ENCODE results near the gene HDAC4.

HDAC4 gene

DNA sequence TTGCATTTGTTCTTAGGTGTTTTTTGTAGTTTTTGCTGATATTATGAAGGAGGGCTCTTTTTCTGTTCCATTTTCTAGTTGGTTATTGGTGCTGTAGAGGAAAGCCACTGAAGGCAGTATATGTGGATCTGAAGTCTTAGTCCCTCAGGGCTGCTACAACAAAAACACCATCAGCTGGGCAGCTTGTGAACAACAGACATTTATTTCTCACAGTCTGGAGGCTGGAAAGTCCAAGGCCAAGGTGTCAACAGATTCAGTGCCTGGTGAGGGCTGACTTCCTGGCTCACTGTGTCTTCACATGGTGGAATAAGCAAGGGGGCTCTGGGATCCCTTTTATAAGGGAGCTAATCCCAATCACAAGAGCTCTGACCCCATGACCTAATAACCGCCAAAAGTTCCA is 31.4 kb upstream of the HDAC4 start:
- Histone ChIP-seq H3K4me3 (ENCODE audit: low read depth in 1 of 2, low read length in 1 of 2) (no peak overlapping the region), H3K27me3 (no peaks in the 10 kb centered on the region), H3K27ac (no peak overlapping the region), H3K36me3 (no peaks in the 10 kb centered on the region), H3K4me1 (ENCODE audit: control insufficient read depth in 1 of 2, insufficient read depth in 1 of 2, low read depth in 1 of 2, low read length in 1 of 2) (peaks cover 14% of the 10 kb centered on the region in 2 experiments), H3K9me3 (no peaks in the 10 kb centered on the region)
- TF ChIP-seq, protein P1, sequence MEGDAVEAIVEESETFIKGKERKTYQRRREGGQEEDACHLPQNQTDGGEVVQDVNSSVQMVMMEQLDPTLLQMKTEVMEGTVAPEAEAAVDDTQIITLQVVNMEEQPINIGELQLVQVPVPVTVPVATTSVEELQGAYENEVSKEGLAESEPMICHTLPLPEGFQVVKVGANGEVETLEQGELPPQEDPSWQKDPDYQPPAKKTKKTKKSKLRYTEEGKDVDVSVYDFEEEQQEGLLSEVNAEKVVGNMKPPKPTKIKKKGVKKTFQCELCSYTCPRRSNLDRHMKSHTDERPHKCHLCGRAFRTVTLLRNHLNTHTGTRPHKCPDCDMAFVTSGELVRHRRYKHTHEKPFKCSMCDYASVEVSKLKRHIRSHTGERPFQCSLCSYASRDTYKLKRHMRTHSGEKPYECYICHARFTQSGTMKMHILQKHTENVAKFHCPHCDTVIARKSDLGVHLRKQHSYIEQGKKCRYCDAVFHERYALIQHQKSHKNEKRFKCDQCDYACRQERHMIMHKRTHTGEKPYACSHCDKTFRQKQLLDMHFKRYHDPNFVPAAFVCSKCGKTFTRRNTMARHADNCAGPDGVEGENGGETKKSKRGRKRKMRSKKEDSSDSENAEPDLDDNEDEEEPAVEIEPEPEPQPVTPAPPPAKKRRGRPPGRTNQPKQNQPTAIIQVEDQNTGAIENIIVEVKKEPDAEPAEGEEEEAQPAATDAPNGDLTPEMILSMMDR (IDR thresholded peaks at IDR 0.05) = no peak

DNA sequence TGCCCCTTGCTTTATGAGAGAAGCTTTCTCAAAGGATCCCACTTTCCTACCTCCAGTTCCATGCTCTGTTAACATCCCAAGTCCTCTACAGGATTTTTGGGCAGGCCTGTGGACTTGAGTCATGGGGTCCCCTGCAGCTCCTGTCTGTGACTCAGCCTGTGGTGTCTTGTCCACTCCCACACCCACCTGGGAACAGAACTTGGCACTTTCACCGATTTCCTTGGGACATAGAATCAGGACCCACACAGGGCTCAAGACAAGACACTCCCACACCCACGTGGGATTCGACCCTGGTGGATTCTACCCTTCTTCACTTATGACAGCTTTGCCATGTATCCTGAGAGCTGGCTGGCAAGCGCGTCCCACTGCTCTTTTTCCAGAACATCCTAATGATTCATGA is 30.7 kb upstream of the HDAC4 start:
- TF ChIP-seq, protein P1 (IDR thresholded peaks at IDR 0.05) = no peak
- Histone ChIP-seq H3K36me3 (no peaks in the 10 kb centered on the region), H3K4me1 (ENCODE audit: control insufficient read depth in 1 of 2, insufficient read depth in 1 of 2, low read depth in 1 of 2, low read length in 1 of 2) (peaks cover 7% of the 10 kb centered on the region in 2 experiments), H3K27ac (no peak overlapping the region), H3K9me3 (no peaks in the 10 kb centered on the region), H3K27me3 (no peaks in the 10 kb centered on the region), H3K4me3 (ENCODE audit: low read depth in 1 of 2, low read length in 1 of 2) (no peak overlapping the region)

DNA sequence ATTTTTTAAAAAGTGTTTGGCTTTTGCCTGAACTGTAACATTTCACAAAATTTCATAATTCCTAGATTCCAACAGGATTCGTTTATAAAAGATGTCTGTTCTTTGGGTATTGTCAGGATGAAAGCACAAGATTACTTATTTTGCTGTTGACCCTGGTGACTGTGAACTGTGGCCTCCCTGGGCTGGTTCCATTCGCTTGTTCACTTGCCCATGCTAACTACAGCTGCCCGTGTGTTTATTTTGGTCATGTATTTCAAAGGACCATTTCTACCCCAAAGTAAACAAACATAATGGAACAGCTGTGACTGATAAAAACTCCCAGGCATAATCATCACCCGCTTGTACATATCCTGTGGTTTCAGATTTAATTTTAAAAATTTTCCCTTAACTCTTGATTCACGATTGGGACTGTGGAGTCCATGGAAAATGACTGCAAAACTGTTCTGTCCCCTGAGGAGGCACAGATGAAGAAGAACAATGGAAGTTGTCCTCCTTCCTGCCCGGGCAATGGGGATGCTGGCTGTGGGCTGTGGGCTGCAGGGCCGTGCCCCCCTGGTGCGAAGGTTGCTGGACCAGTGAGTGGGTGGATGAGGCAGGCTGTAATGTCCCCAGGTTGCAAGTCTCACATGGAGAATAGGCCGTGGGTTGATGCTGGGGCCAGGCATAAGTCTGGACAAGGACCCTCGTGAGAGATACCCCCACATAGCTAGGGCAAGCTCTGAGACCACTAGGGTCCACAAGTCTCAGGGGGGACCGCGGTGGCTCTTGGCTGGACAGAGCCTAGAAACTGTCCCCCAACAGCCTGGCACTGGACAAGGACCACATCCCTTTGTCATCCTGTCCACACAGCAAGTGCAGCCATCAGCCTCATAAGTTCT is 28.9 kb upstream of the HDAC4 start:
- no peaks in the 10 kb centered on the region for H3K36me3 ChIP-seq
- H3K27ac ChIP-seq = no peak overlapping the region
- TF ChIP-seq, protein P1 (IDR thresholded peaks at IDR 0.05) = no peak
- H3K4me3 ChIP-seq (ENCODE audit: low read depth in 1 of 2, low read length in 1 of 2) = no peak overlapping the region
- H3K9me3 ChIP-seq = no peaks in the 10 kb centered on the region
- no peaks in the 10 kb centered on the region for H3K4me1 ChIP-seq (ENCODE audit: control insufficient read depth in 1 of 2, insufficient read depth in 1 of 2, low read depth in 1 of 2, low read length in 1 of 2)
- H3K27me3 ChIP-seq = no peaks in the 10 kb centered on the region

DNA sequence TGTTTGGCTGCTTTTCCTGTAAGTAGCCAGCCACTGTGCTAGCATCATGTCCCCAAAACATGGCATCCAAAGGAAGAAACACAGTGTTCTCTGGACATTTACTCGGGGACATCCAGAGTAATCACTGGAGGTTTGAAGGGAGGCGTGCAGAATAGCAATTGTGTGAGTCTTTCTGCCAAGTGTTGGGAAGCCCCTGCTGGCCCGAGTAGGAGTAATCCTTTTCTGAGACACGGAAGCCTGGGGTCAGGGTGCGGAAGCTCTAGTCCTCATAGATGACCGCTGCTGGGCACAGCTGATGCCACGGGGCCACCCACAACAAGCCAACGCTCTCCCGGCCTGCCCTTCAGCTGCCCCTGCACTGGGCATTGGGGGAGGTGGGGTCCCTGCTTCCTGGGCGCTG is 24.8 kb upstream of the HDAC4 start:
- TF ChIP-seq, protein P1 (IDR thresholded peaks at IDR 0.05) = no peak
- Histone ChIP-seq H3K4me3 (ENCODE audit: low read depth in 1 of 2, low read length in 1 of 2) (no peak overlapping the region), H3K27me3 (no peaks in the 10 kb centered on the region), H3K36me3 (no peaks in the 10 kb centered on the region), H3K27ac (no peak overlapping the region), H3K4me1 (ENCODE audit: control insufficient read depth in 1 of 2, insufficient read depth in 1 of 2, low read depth in 1 of 2, low read length in 1 of 2) (no peaks in the 10 kb centered on the region), H3K9me3 (no peaks in the 10 kb centered on the region)

DNA sequence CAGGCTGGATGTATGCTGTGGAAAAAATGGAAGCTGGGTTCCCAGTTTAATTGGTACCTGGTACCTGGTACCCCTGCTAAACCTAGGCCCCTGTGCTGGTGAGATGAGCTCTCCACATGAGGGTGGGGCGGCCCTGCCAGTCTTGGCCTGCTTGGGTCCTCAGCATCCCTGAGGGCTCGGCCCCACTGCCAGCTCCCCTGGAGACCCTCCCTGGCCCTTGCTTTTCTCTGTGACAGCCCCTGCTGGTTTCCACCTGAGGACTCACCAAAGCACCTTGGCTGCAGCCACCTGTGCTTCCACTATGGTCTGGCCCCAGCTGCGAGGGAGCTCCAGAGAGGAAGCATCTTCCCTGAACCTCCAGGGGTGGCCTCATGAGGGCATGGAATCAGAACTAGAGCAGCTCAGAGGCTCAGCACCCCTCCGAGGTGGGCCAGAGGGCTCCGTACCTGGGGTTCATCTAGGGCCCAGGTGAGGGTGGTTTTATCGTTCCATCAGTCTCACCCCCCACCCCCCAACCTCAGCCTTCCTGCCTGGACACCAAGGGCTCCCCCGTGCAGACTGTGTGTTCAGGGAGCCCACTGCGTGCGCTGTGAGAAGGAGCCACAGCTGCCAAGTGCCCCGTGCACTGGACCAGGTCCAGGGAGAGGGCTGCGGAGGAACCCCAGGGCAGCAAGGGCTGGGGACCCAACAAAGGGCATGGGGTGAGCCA is 23.7 kb upstream of the HDAC4 start:
- no peaks in the 10 kb centered on the region for H3K36me3 ChIP-seq
- H3K4me3 ChIP-seq (ENCODE audit: low read depth in 1 of 2, low read length in 1 of 2) = no peak overlapping the region
- no peaks in the 10 kb centered on the region for H3K27me3 ChIP-seq
- TF ChIP-seq, protein P1 (IDR thresholded peaks at IDR 0.05) = no peak
- no peaks in the 10 kb centered on the region for H3K9me3 ChIP-seq
- no peak overlapping the region for H3K27ac ChIP-seq
- no peaks in the 10 kb centered on the region for H3K4me1 ChIP-seq (ENCODE audit: control insufficient read depth in 1 of 2, insufficient read depth in 1 of 2, low read depth in 1 of 2, low read length in 1 of 2)
